Left ventricle myocardium inferior (tissue), 1 donor: Measurements from ENCODE around the gene PHRF1. TPM values are rescaled to one million over a fixed set of nuclear protein-coding genes. Genes with fewer than 3 reads are reported as not detected.

Experiments used
- DNase-seq: peaks from one replicate; pipeline ENCODE4 v3.0.0-alpha.2; 2020
- H3K27ac ChIP-seq: fragments of 200-600 bp; replicated peaks from 2 replicates; pipeline ENCODE4 v1.8.0; 2021
- H3K27me3 ChIP-seq: fragments of 200-600 bp; 2 replicates; pipeline ENCODE4 v1.8.0; 2021; ENCODE audit warnings: low read depth
- H3K36me3 ChIP-seq: fragments of 200-600 bp; 2 replicates; pipeline ENCODE4 v1.8.0; 2021
- H3K4me1 ChIP-seq: fragments of 200-600 bp; 2 replicates; pipeline ENCODE4 v1.8.0; 2021
- H3K4me3 ChIP-seq: fragments of 200-600 bp; 2 replicates; pipeline ENCODE4 v1.8.0; 2021; ENCODE audit warnings: mild to moderate bottlenecking, moderate library complexity
- H3K9me3 ChIP-seq: fragments of 200-600 bp; replicated peaks from 2 replicates; pipeline ENCODE4 v1.8.0; 2021
- CTCF ChIP-seq: fragments of 200-600 bp; IDR thresholded peaks from 2 replicates; pipeline ENCODE4 v1.8.0; 2021; ENCODE audit warnings: antibody characterized with exemption, mild to moderate bottlenecking, borderline replicate concordance
- intact Hi-C: fragments of 100-400 bp; cut with micrococcal nuclease; formaldehyde crosslinking; loops from one replicate; pipeline ENCODE4 v1.11.0; 2022
- total RNA-seq: library from RNA; stranded (reverse); fragmentation: NEBNext Ultra II Directional; extraction: Animal tissue kit (Norgen Biotek cat#: 25700); gene quantifications from one replicate; pipeline ENCODE4 v1.2.1, GENCODE V29; 2021
- donor health status: DM: no; HTN: yes; CAD: no; lungs with severe emphysema.

PHRF1 gene
- total RNA-seq, 1 donor from 2014 or later: 17.7 TPM

- Histone ChIP-seq H3K36me3 (peaks cover 100% of the 10 kb centered on the region), H3K4me3 (no peak overlapping the region), H3K9me3 (no peaks in the 10 kb centered on the region), H3K4me1 (peaks cover 11% of the 10 kb centered on the region), H3K27ac (no peak overlapping the region), H3K27me3 (no peaks in the 10 kb centered on the region)
- intact Hi-C loops: no loop called here
- no peak for TF ChIP-seq CTCF
- DNase-seq: no peak
Observed at GRCh38 chr11:601573-602245, 25.4 kb downstream of the PHRF1 start.

DNA sequence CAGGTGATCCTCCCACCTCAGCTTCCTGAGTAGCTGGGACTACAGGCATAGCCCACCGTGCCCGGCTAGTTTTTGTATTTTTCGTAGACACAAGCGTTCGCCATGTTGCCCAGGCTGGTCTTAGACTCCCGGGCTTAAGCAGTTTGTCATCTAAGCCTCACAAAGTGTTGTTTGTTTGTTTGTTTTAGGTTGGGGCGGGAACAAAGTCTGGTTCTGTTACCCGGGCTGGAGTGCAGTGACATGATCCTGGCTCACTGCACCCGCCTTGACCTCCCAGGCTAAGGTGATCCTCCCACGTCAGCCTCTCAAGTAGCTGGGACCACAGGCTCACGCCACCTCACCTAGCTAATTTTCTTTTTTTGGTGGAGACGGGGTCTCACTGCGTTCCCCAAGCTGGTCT is 26.9 kb downstream of the PHRF1 start:
- Histone ChIP-seq H3K9me3 (no peaks in the 10 kb centered on the region), H3K27ac (no peak overlapping the region), H3K27me3 (no peaks in the 10 kb centered on the region), H3K36me3 (peaks cover 100% of the 10 kb centered on the region), H3K4me1 (peaks cover 15% of the 10 kb centered on the region), H3K4me3 (no peak overlapping the region)
- intact Hi-C loops: no loop called here
- no peak for DNase-seq
- no peak for TF ChIP-seq CTCF

GRCh38 chr11:605286-606129 is 29.2 kb downstream of the PHRF1 start:
- DNase-seq: no peak
- intact Hi-C loops: no loop called here
- no peaks in the 10 kb centered on the region for H3K27me3 ChIP-seq
- no peak overlapping the region for H3K4me3 ChIP-seq
- no peaks in the 10 kb centered on the region for H3K9me3 ChIP-seq
- no peak for TF ChIP-seq CTCF
- peaks cover 25% of the 10 kb centered on the region for H3K4me1 ChIP-seq
- H3K36me3 ChIP-seq: peaks cover 100% of the 10 kb centered on the region
- peak overlapping the region; percentile 72 for H3K27ac ChIP-seq

DNA sequence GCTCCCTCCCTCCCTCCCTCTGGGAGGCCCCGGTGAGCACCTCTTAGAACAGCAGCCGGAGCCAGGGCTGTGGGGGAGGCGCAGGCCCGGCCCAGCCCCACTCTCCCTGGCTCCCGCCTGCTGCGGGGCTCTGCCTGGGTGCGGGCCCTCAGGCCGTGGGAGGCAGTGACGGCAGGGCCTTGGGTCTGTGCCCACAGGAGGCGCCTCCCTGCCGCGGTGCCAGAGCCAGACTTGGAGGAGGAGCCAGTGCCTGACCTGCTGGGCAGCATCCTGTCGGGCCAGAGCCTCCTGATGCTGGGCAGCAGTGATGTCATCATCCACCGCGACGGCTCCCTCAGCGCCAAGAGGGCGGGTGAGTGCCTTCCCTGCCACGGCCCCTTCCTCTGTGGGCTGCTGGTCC is 30.0 kb downstream of the PHRF1 start:
- TF ChIP-seq CTCF: no peak
- Histone ChIP-seq H3K27me3 (no peaks in the 10 kb centered on the region), H3K4me1 (peaks cover 25% of the 10 kb centered on the region), H3K27ac (peak overlapping the region; percentile 72), H3K9me3 (no peaks in the 10 kb centered on the region), H3K36me3 (peaks cover 100% of the 10 kb centered on the region), H3K4me3 (no peak overlapping the region)
- DNase-seq: peak; percentile 77
- intact Hi-C loops: no loop called here

DNA sequence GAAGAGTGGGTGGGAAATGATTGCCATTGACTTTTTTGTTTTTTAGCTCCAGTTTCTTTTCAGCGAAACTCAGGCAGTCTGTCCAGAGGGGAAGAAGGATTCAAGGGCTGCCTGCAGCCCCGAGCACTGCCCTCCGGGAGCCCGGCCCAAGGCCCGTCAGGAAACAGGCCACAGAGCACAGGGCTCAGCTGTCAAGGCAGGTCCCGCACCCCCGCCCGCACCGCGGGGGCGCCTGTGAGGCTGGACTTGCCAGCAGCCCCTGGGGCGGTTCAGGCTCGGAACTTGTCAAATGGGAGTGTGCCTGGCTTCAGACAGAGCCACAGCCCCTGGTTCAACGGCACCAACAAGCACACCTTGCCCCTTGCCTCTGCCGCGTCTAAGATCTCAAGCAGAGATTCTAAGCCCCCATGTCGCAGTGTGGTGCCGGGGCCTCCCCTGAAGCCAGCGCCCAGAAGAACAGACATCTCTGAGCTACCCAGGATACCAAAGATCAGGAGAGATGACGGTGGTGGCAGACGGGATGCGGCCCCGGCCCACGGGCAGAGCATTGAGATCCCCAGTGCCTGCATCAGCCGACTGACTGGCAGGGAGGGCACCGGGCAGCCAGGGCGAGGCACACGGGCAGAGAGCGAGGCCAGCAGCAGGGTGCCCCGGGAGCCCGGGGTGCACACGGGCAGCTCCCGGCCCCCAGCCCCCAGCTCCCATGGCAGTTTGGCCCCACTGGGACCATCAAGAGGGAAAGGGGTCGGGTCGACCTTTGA is 30.9 kb downstream of the PHRF1 start:
- Histone ChIP-seq H3K27ac (no peak overlapping the region), H3K9me3 (no peaks in the 10 kb centered on the region), H3K27me3 (no peaks in the 10 kb centered on the region), H3K4me1 (peaks cover 29% of the 10 kb centered on the region), H3K36me3 (peaks cover 100% of the 10 kb centered on the region), H3K4me3 (no peak overlapping the region)
- TF ChIP-seq CTCF: no peak
- intact Hi-C loops: no loop called here
- DNase-seq: no peak
